GM19438 (cell line): ENCODE results near the gene YY1.
"Not testable (repeated sequence)": the region's sequence is repeated elsewhere in the genome, so short reads cannot be mapped to it uniquely, and the experiment has no call there.

ENCODE experiments used
- ATAC-seq: cut with Tn5 transposase; IDR thresholded peaks from one replicate; pipeline ENCODE4 v1.9.1; 2021; ENCODE audit warnings: low read depth; ENCODE audit not compliant: unreplicated experiment

Gene YY1

GRCh38 chr14:100309028-100309737, 70.2 kb downstream of the YY1 start:
- no peak for ATAC-seq

- ATAC-seq, result not testable (repeated sequence)
Observed at GRCh38 chr14:100312110-100312876, 73.3 kb downstream of the YY1 start.

- ATAC-seq, result no peak
Observed at GRCh38 chr14:100312877-100313400, 74.0 kb downstream of the YY1 start.

- ATAC-seq, result no peak
Observed at GRCh38 chr14:100313464-100314230, 74.7 kb downstream of the YY1 start.

DNA sequence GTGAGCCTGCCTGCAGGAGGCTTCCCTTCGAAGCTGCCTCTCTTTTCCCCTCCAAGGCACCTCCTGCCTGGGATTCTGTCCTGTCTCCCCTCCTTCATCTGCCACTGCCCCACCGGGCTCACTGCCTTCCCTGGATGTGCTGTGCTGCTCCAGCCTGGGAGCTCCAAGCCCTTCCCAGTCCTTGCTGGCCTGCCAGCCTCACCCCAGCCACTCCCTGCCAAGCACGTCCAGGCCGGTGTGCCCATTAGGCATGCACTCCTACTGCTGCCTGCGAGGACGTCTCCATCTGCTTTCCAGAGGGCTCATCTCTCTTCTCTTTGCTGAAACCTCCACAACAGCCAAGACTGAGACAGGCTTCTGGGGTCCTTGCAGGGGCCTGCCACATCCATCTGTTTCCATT, 75.8 kb downstream of the YY1 start:
- no peak for ATAC-seq

- no peak for ATAC-seq
Observed at GRCh38 chr14:100317389-100317788, 78.4 kb downstream of the YY1 start.

DNA sequence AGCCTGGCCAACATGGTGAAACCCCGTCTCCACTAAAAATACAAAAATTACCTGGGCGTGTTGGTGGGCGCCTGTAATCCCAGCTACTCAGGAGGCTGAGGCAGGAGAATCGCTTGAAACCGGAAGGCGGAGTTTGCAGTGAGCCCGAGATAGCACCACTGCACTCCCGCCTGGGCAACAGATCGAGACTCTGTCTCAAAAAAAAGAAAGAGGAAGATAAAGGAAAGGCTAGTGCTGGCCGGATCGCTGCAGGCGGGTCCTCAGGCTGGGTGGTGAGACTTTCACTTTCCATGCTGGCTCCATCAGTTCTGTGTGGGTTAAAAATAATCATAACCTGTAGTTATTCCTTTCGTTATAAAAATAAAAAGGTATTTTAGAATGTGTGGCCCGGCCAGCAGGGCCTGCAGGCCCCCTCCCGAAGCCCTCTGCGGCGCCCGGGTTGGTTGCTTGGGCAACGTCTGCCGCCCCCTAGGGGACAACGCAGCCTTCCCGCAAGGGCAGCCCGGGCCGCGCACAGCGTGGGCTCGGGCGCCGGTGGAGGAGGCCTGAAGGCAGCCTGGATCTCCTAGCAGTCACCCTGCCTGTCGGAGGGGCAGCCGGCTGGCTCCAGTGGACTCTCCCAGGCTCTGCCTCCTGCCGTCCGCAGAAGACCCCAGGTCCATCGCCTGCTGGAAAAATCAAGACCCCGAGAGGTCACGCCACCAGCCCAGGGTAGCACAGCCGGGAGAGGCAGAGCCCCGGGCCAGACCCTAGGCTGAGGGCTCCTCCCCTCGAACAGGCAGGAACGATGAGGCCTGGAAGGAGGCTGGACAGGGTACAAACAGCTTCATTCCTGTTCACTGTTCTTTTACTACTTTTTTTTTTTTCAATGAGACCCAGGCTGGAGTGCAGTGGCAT, 79.2 kb downstream of the YY1 start:
- ATAC-seq, result peak; percentile 90

DNA sequence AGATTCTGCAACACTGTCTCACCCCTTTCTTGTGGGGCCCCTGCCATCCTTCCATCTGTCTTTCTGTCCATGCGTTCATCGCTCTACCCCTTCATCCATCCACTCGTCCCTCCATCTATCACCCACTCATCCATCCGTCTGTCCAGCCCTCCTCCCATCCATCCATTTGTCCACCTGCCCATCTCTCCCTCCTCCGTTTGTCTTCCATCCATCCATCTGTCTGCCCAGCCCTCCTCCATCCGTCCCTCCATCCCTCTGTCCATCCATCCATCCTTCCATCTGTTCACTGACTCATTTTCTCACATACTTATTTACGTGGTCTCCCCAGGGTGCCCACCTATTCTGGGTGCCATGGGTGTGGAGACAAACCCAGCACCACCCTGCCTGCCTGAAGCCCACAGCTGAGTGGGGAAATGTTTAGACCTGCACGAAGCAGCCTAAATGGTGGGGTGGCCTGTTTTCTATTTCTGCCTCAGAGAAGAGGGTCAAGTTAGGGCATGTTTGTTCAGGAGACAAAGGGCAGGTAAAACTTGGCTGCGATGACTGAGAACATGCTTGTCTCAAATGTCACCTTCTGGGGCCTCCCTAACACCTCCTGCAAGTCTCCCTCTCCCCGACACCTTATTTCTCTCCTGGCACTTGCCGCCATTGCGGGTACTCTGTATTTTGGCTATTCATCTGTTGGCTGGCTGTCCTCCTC, 81.4 kb downstream of the YY1 start:
- no peak for ATAC-seq

- no peak for ATAC-seq
Observed at GRCh38 chr14:100321473-100322137, 82.7 kb downstream of the YY1 start.

- no peak for ATAC-seq
Observed at GRCh38 chr14:100322138-100322957, 83.4 kb downstream of the YY1 start.

DNA sequence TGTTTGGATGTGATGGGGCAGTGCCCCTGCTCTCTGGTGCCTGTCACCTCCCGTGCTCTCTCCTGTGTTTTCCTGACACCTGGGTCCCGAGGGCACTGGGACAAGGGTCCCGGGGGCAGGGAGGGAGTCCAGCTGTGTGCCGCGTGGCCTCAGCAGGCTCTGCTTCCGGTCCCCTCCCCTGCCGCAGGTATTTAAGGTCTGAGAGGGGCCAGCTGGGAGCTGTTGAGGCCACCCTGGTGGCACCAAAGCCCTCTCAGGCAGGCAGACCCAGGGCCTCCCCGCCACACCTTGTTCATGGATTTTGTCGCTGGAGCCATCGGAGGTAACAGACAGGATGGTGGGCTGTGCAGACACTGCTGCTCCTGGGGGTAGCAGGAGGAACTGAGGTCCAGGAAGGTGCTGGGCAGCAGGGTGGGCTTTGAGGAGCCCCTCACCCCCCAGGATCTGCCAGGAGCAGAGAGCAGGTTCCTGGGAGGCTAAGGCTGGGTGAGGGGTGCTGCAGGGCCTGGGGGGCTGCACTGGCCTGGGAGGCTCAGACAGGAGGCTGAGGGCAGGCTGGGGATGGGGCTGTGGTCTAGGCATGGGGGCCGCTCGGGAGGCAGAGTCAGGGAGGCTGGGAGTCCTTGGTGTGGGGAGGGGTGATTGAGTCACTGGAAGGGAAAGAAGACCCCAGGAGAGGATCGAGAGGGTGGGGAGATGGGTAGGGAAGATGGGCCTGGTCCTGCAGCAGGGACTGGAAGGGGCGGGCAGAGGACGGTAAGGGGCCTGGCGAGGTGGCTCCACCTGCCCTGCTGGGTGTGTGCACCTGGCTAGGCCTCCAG, 84.4 kb downstream of the YY1 start, which contains the start of gene SLC25A47:
TSS of gene SLC25A47 (plus strand) at position 219 of the 821 bp plus-strand sequence. CDS start at position 295, 76 bp downstream.
- ATAC-seq, result no peak

DNA sequence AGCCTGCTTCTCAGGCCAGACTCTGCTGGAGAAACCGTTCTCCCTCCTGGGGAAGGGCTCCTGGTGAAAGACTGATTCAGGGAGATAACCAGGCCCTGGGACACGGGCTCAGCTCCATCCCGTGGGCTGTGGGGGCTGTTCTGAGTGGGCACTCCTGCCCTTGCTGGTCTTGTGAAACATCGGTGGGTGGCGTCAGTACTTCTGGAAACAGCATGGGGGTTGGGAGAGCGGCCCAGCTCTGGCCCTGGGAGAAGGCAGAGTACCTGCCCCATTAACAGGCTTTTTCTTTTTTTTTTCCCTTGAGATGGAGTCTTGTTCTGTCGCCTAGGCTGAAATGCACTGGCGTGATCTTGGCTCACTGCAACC, 85.0 kb downstream of the YY1 start:
- ATAC-seq, result no peak

DNA sequence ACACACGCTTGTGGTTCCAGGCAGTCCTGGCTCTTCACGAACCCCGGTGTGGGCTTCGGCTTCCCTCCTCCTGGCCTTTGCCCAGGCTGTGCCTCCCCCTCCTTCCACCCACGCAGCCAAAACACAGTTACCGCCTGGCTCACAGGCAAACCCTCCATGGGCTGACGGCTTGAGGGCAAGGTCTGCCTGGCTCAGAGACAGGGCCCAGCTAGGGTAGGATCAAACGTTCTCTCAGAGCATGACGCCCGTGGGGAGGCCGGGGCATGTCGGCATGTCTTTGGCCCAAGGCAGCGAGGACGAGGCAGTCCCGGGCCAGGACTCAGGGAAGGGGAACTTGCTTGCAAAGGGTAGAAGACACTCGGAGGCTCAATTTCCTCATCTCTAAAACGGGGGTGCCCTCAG, 86.3 kb downstream of the YY1 start:
- ATAC-seq, result no peak

DNA sequence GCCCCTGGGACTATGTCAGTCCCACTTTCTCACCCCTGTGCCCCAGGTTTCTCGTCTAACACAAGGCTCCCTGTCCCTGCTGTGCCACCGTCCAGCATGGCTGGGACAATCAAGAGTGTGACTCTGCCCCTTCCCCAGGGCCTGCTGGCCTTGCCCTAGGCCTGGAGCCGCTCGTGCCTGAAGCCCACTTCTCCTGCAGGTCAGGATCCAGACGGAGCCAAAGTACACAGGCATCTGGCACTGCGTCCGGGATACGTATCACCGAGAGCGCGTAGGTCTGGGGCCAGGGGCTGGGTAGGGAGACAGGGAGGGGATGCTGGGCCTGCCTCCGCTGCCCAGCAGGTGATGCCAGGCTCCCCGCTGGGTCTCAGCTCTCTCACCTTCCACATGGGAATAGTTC, 87.0 kb downstream of the YY1 start:
- ATAC-seq, result no peak

DNA sequence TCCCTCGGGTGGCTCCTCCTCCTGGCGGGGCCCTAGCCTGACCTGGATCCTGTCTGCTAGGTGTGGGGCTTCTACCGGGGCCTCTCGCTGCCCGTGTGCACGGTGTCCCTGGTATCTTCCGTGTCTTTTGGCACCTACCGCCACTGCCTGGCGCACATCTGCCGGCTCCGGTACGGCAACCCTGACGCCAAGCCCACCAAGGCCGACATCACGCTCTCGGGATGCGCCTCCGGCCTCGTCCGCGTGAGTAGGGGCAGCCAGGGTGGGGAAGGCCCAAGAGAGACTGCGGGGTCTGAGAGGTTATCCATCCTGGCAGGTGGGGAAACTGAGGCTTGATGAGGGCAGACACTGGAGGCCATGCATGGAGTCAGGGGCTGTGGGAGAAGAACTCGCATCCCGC, 88.2 kb downstream of the YY1 start:
- no peak for ATAC-seq

GRCh38 chr14:100328495-100329163, 89.7 kb downstream of the YY1 start:
- ATAC-seq, result no peak
